Hematopoietic multipotent progenitor cell treated with erythropoietin and hydrocortisone succinate and interleukin-3 and kit ligand, for 17 days (in vitro differentiated cells): ENCODE measurements around the gene NXN.
"Not testable (repeated sequence)": the region's sequence is repeated elsewhere in the genome, so short reads cannot be mapped to it uniquely, and the experiment has no call there.

Source experiments
- DNase-seq: peaks from one replicate; pipeline ENCODE4 v3.0.0-alpha.2; 2015; ENCODE audit warnings: low spot score

NXN gene

GRCh38 chr17:917941-918740 is 61.4 kb downstream of the NXN start:
- no peak for DNase-seq

GRCh38 chr17:917391-917811 is 62.2 kb downstream of the NXN start:
- no peak for DNase-seq

- no peak for DNase-seq
Measured at GRCh38 chr17:916315-916714, 63.3 kb downstream of the NXN start.

- DNase-seq = no peak
Measured at GRCh38 chr17:915538-916201, 63.9 kb downstream of the NXN start.

GRCh38 chr17:914561-914960 is 65.0 kb downstream of the NXN start:
- no peak for DNase-seq

- no peak for DNase-seq
Measured at GRCh38 chr17:913207-913606, 66.4 kb downstream of the NXN start.

- no peak for DNase-seq
Measured at GRCh38 chr17:909642-910323, 69.8 kb downstream of the NXN start.

- no peak for DNase-seq
Measured at GRCh38 chr17:907725-908124, 71.9 kb downstream of the NXN start.

- not testable (repeated sequence) for DNase-seq
Measured at GRCh38 chr17:905708-906107, 73.9 kb downstream of the NXN start.

GRCh38 chr17:903691-904481 is 75.7 kb downstream of the NXN start:
- no peak for DNase-seq

- DNase-seq = no peak
Measured at GRCh38 chr17:902463-902862, 77.1 kb downstream of the NXN start.

- DNase-seq = no peak
Measured at GRCh38 chr17:901964-902363, 77.6 kb downstream of the NXN start.

GRCh38 chr17:901191-901950 is 78.2 kb downstream of the NXN start:
- no peak for DNase-seq

- DNase-seq = no peak
Measured at GRCh38 chr17:900336-900934, 79.1 kb downstream of the NXN start.

- DNase-seq = no peak
Measured at GRCh38 chr17:897970-898619, 81.5 kb downstream of the NXN start.

- DNase-seq = no peak
Measured at GRCh38 chr17:896953-897661, 82.5 kb downstream of the NXN start.

GRCh38 chr17:896454-896853 is 83.1 kb downstream of the NXN start:
- DNase-seq = no peak

GRCh38 chr17:892958-893357 is 86.6 kb downstream of the NXN start:
- DNase-seq = no peak

GRCh38 chr17:888998-889441 is 90.6 kb downstream of the NXN start:
- DNase-seq = no peak
